ENCODE measurements around the gene OOEP. TPM values are rescaled to one million over a fixed set of nuclear protein-coding genes. Genes with fewer than 3 reads are reported as not detected.

OOEP gene
- total and polyA plus RNA-seq, 8 donors = 0.18 TPM; not detected in 7

- TF ChIP-seq POLR2A (IDR thresholded peaks at IDR 0.05) (no peak), POLR2AphosphoS5 (IDR thresholded peaks at IDR 0.05) (no peak), EP300 (IDR thresholded peaks at IDR 0.05) (no peak)
- TF ChIP-seq, protein P1, sequence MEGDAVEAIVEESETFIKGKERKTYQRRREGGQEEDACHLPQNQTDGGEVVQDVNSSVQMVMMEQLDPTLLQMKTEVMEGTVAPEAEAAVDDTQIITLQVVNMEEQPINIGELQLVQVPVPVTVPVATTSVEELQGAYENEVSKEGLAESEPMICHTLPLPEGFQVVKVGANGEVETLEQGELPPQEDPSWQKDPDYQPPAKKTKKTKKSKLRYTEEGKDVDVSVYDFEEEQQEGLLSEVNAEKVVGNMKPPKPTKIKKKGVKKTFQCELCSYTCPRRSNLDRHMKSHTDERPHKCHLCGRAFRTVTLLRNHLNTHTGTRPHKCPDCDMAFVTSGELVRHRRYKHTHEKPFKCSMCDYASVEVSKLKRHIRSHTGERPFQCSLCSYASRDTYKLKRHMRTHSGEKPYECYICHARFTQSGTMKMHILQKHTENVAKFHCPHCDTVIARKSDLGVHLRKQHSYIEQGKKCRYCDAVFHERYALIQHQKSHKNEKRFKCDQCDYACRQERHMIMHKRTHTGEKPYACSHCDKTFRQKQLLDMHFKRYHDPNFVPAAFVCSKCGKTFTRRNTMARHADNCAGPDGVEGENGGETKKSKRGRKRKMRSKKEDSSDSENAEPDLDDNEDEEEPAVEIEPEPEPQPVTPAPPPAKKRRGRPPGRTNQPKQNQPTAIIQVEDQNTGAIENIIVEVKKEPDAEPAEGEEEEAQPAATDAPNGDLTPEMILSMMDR (IDR thresholded peaks at IDR 0.05) = no peak
- DNase-seq = no peak
- 87 to 93% (median 92%) methylated on average over 17 to 23 of the region's 23 CpGs for WGBS, 5 donors
- Histone ChIP-seq H3K27ac (no peak within 1 kb of the TSS), H3K36me3 (no peaks in the 10 kb centered on the region), H3K9me3 (no peaks in the 10 kb centered on the region), H3K4me1 (no peaks in the 10 kb centered on the region), H3K27me3 (no peaks in the 10 kb centered on the region), H3K4me3 (no peak within 1 kb of the TSS)
- intact Hi-C loops (cut with DNase I; ENCODE audit: low total_unique reads) = no loop called here
These were observed 7.3 kb downstream of the OOEP start, which contains the start of gene KHDC3L for GRCh38 chr6:73362358-73362757. TSS of gene KHDC3L (plus strand) at chr6:73362658. CDS start at chr6:73362730, 72 bp downstream.

DNA sequence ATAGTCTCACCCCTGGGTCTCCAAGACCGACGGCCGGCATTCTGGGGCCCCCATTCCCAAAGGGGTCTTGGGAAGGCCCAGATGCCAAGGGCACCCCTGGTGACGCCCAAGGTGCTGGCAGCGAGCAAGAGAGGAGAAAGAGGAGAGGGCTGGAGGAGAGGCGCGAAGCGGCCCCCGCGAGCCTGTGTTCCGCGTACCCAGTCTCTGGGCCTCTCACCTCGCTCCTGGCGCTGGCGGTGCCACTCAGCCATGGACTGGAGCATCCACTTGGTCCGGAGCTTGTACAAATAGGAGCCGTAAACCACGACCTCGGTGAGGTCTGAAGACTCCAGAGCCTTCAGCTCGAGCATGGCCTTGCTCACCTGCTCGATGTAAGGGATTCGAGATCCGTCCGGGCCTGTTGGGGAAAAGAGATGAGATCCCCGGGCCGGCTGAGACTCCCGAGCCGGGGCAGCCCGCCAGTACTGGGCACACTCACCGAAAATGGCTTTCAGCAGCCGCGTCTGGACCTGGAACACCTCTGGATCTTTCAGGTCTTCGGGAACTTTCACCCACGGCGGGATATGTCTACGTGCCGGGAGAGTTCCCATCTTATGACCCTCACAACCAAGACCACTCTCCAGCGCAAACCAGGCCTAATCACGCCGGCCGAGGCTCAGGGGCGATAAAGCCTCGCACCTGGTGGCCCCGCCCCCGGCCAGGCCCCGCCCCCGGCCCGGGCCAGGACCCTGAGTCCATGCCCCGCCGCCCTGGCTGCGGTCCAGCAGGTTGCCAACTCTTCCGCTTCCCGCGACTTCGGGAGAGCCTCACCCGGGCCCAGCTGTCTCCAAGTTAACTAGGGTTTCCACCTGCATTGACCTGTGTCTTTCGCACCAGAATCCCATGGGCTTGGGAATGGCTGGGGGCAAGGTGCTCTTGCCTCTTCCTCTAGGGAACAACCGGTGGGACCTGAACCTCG lies 15.8 kb downstream of the OOEP start, which contains the start of gene DPPA5:
TSS of gene DPPA5 (minus strand) at position 641 of the 958 bp plus-strand sequence. CDS start at position 590, 51 bp downstream.
- Histone ChIP-seq H3K27me3 (peaks cover 0 to 43% (median under 1%) of the 10 kb centered on the region in 3 donors), H3K4me1 (no peaks in the 10 kb centered on the region), H3K27ac (no peak within 1 kb of the TSS), H3K9me3 (no peaks in the 10 kb centered on the region), H3K4me3 (no peak within 1 kb of the TSS), H3K36me3 (no peaks in the 10 kb centered on the region)
- 77 to 91% (median 87%) methylated on average over 28 to 59 of the region's 59 CpGs for WGBS, 5 donors
- no peak for DNase-seq
- intact Hi-C loops (cut with DNase I; ENCODE audit: low total_unique reads) = no loop called here
- TF ChIP-seq, protein P1 (IDR thresholded peaks at IDR 0.05) = no peak
- TF ChIP-seq EP300 (IDR thresholded peaks at IDR 0.05) (no peak), POLR2A (IDR thresholded peaks at IDR 0.05) (no peak), POLR2AphosphoS5 (IDR thresholded peaks at IDR 0.05) (no peak)

GRCh38 chr6:73349311-73349710 lies 20.4 kb downstream of the OOEP start:
- WGBS, 5 donors = 27 to 41% (median 39%) methylated on average over 6 of the region's 6 CpGs
- Histone ChIP-seq H3K9me3 (no peaks in the 10 kb centered on the region), H3K27ac (no peak overlapping the region), H3K4me3 (no peak overlapping the region), H3K4me1 (no peaks in the 10 kb centered on the region), H3K36me3 (no peaks in the 10 kb centered on the region), H3K27me3 (peaks cover 0 to 50% (median 10%) of the 10 kb centered on the region in 3 donors)
- no peak for DNase-seq
- intact Hi-C loops (cut with DNase I; ENCODE audit: low total_unique reads) = no loop called here
- TF ChIP-seq POLR2AphosphoS5 (IDR thresholded peaks at IDR 0.05) = no peak
- no peak for TF ChIP-seq EP300 (IDR thresholded peaks at IDR 0.05)
- TF ChIP-seq POLR2A (IDR thresholded peaks at IDR 0.05) = no peak
- TF ChIP-seq, protein P1 (IDR thresholded peaks at IDR 0.05) = no peak

DNA sequence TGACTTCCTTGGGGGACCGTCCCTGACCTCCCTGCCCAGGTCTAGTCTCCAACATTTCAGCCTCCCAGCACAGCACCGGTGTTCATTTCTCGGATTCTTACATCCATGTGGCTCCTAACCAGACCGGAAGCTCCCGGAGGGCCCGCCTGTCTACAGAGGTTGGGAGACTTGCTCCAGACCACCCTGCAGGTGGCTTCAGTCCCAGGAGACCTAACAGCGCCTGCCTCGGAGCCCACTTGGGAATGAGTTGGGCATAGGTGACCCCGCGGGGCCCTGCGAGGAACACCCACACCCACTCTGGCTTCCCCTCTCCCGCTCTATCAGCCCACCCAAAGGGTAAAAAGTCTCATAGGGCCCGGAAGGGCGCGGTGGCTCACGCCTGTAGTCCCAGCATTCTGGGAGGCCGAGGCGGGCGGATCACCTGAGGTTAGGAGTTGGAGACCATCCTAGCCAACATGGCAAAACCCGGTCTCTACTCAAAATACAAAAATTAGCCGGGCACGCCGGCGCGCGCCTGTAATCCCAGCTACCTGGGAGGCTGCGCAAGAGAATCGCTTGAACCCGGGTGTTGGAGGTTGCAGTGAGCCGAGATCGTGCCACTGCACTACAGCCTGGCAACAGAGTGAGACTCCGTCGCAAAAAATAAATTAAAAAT lies 21.0 kb downstream of the OOEP start:
- Histone ChIP-seq H3K4me1 (no peaks in the 10 kb centered on the region), H3K4me3 (no peak overlapping the region), H3K9me3 (no peaks in the 10 kb centered on the region), H3K36me3 (no peaks in the 10 kb centered on the region), H3K27ac (no peak overlapping the region), H3K27me3 (peaks cover 0 to 43% (median 10%) of the 10 kb centered on the region in 3 donors)
- TF ChIP-seq, protein P1 (IDR thresholded peaks at IDR 0.05) = no peak
- TF ChIP-seq POLR2A (IDR thresholded peaks at IDR 0.05) = no peak
- TF ChIP-seq POLR2AphosphoS5 (IDR thresholded peaks at IDR 0.05) = no peak
- intact Hi-C loops (cut with DNase I; ENCODE audit: low total_unique reads) = no loop called here
- 50 to 68% (median 57%) methylated on average over 30 to 33 of the region's 33 CpGs for WGBS, 5 donors
- DNase-seq = no peak

Data from stomach (tissue), 9 donors.